ENCODE measurements around the gene PRICKLE2. TPM values are rescaled to one million over a fixed set of nuclear protein-coding genes. Genes with fewer than 3 reads are reported as not detected.

PRICKLE2 gene
- total RNA-seq, 4 donors from 2014 or later = 3.4 to 29.2 (median 12.6) TPM

DNA sequence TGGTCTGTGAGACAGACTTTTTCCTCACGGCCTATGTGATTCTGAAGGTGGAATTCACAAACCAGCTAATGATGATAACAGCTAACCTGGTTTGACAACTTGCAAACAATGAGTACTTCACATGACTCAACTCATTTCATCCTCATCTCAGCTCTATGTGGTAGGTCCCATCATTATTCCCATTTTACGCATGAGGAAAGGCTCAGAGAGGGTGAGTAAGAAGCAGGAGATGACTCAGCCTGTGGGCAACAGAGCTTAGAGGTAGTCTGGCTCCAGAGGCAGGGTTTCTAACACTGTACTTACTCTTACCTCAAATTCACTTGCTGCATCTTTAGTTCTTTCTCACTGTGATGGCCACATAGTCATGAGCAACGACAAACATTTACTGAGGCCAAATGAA is 176.1 kb downstream of the PRICKLE2 start:
- DNase-seq = no peak
- TF ChIP-seq, protein P1, sequence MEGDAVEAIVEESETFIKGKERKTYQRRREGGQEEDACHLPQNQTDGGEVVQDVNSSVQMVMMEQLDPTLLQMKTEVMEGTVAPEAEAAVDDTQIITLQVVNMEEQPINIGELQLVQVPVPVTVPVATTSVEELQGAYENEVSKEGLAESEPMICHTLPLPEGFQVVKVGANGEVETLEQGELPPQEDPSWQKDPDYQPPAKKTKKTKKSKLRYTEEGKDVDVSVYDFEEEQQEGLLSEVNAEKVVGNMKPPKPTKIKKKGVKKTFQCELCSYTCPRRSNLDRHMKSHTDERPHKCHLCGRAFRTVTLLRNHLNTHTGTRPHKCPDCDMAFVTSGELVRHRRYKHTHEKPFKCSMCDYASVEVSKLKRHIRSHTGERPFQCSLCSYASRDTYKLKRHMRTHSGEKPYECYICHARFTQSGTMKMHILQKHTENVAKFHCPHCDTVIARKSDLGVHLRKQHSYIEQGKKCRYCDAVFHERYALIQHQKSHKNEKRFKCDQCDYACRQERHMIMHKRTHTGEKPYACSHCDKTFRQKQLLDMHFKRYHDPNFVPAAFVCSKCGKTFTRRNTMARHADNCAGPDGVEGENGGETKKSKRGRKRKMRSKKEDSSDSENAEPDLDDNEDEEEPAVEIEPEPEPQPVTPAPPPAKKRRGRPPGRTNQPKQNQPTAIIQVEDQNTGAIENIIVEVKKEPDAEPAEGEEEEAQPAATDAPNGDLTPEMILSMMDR (IDR thresholded peaks at IDR 0.05) = no peak
- TF ChIP-seq POLR2A (IDR thresholded peaks at IDR 0.05) = no peak
- 28 to 58% methylated on average over 3 of the region's 3 CpGs for WGBS, 2 donors
- no peak overlapping the region for H3K27ac ChIP-seq
- H3K9me3 ChIP-seq = no peaks in the 10 kb centered on the region
- no peaks in the 10 kb centered on the region for H3K27me3 ChIP-seq
- no peaks in the 10 kb centered on the region for H3K36me3 ChIP-seq
- intact Hi-C loops (cut with DNase I) = no loop called here
- H3K4me1 ChIP-seq = no peaks in the 10 kb centered on the region
- no peak overlapping the region for H3K4me3 ChIP-seq

DNA sequence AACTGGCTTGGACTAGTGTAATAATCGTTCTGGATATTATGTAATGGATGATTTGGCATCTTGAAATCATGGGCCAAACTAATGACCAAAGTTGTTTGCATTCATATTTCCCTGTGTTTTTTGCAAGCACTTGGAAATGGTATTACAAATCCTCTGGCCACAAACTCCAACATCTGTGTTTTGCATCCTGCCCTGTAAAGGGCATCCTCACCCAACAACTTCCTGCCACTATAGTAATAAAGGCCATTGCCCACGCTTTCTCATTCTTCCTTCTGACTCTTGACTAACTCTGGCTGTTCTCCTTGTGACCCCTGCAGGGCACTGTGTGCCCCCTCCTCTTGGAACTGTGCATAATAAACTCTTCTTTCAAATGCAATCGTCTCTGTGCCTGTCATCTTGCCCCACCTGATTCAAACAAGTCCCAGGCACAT is 176.6 kb downstream of the PRICKLE2 start:
- WGBS, 2 donors = 35 to 39% methylated on average over 3 of the region's 3 CpGs
- no peak for DNase-seq
- H3K4me1 ChIP-seq = no peaks in the 10 kb centered on the region
- H3K4me3 ChIP-seq = no peak overlapping the region
- no peaks in the 10 kb centered on the region for H3K27me3 ChIP-seq
- intact Hi-C loops (cut with DNase I) = no loop called here
- no peaks in the 10 kb centered on the region for H3K9me3 ChIP-seq
- no peaks in the 10 kb centered on the region for H3K36me3 ChIP-seq
- no peak overlapping the region for H3K27ac ChIP-seq
- TF ChIP-seq, protein P1 (IDR thresholded peaks at IDR 0.05) = no peak
- TF ChIP-seq POLR2A (IDR thresholded peaks at IDR 0.05) = no peak

DNA sequence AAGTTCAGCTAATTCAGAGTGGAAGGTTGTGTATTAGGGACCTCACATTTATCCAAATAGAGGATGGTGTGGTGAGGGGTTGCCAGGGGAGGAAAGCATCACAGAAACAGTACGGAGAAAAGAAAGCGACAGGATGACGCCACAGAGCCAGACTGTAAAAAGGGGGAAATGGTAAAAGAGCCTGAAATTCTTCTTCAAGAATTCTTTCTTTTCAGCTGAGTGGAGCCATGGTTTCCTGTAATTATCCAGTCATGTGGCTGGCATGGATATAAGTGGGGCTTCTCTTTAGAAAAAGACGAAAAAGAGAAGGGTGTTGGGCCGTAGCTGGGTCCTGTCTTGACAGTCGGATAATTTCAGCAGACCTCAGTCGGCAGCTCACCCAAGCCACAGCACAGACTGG is 177.5 kb downstream of the PRICKLE2 start:
- Histone ChIP-seq H3K4me3 (no peak overlapping the region), H3K4me1 (no peaks in the 10 kb centered on the region), H3K9me3 (no peaks in the 10 kb centered on the region), H3K27ac (no peak overlapping the region), H3K36me3 (no peaks in the 10 kb centered on the region), H3K27me3 (no peaks in the 10 kb centered on the region)
- intact Hi-C loops (cut with DNase I) = no loop called here
- TF ChIP-seq, protein P1 (IDR thresholded peaks at IDR 0.05) = no peak
- no peak for TF ChIP-seq POLR2A (IDR thresholded peaks at IDR 0.05)
- no peak for DNase-seq
- WGBS, 2 donors = 77 to 89% methylated on average over 7 of the region's 7 CpGs

DNA sequence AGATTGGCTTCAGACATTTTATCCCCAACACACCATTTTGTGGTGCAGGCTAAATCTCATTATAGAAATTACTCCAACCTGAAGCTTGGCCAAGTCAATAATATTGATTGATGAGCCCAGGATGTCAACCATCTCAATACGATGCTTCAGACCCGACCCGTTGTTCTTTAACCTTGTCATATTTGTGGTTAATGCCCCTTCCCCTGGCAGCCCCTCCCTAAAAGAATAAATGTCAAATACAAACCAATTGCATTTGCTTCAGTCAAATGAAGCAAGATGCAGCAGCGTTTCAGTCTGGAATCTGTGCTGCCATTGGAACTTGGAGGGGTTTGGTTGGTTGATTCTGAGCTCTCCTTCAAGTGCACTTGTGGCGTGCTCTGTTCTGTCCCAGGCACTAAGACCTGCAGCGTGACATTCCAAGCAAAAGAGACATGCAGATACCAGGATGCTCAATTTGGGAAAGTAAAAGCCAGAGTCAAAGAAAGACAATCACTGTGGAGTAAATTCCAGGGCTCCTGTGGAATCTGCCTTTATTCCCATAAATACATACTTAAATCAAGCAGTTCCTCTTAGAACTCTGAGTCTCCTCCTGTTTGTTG is 178.2 kb downstream of the PRICKLE2 start:
- DNase-seq = no peak
- WGBS, 2 donors = 68 to 69% methylated on average over 5 of the region's 6 CpGs
- TF ChIP-seq, protein P1 (IDR thresholded peaks at IDR 0.05) = no peak
- TF ChIP-seq POLR2A (IDR thresholded peaks at IDR 0.05) = no peak

DNA sequence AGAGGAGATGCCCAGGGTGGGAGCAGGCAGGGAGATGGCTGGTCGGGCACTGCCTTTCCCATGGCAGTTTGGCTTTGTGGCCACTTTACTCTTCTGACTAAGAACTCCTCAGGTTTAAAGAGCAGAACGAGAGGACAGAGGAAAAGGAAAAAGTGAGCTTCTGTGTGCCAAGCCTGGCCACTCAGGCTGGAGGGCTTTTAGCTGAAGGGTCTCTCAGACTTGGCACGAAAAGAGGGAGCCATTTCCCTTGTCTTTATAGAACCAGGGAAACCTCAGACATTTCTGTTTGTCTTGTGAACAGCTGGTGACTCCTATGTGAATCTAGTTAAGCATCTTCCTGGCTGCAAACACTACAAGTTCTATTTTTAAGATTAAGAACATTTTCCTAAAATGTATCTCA is 178.7 kb downstream of the PRICKLE2 start:
- H3K9me3 ChIP-seq = no peaks in the 10 kb centered on the region
- 78 to 79% methylated on average over 3 of the region's 3 CpGs for WGBS, 2 donors
- DNase-seq = no peak
- no peak overlapping the region for H3K27ac ChIP-seq
- no peak overlapping the region for H3K4me3 ChIP-seq
- no peaks in the 10 kb centered on the region for H3K36me3 ChIP-seq
- intact Hi-C loops (cut with DNase I) = no loop called here
- TF ChIP-seq, protein P1 (IDR thresholded peaks at IDR 0.05) = no peak
- TF ChIP-seq POLR2A (IDR thresholded peaks at IDR 0.05) = no peak
- H3K4me1 ChIP-seq = no peaks in the 10 kb centered on the region
- no peaks in the 10 kb centered on the region for H3K27me3 ChIP-seq

More for the DNA sequence above, 178.2 kb downstream of the PRICKLE2 start:
- Histone ChIP-seq H3K9me3 (no peaks in the 10 kb centered on the region), H3K27ac (no peak overlapping the region), H3K27me3 (no peaks in the 10 kb centered on the region), H3K36me3 (no peaks in the 10 kb centered on the region), H3K4me1 (no peaks in the 10 kb centered on the region), H3K4me3 (no peak overlapping the region)
- intact Hi-C loops (cut with DNase I) = no loop called here
